SU-DHL-6 (cell line): Measurements from ENCODE around the gene ZNF253.

Source experiments
- H2AFZ ChIP-seq: fragments of 200-600 bp; sonication (generic); 2 replicates; pipeline ENCODE4 v1.6.1; 2014; ENCODE audit warnings: low read depth, mild to moderate bottlenecking, moderate library complexity, mixed read lengths, antibody characterized with exemption, low read length; ENCODE audit not compliant: severe bottlenecking
- H3F3A ChIP-seq: fragments of 200-600 bp; shearing (Covaris generic); 2 replicates; pipeline ENCODE4 v1.6.0; 2016; ENCODE audit warnings: antibody characterized with exemption, mild to moderate bottlenecking; ENCODE audit not compliant: insufficient read depth
- H3K27ac ChIP-seq: fragments of 200-600 bp; sonication (generic); 2 replicates; pipeline ENCODE4 v1.5.1; 2016; ENCODE audit warnings: low read depth, mild to moderate bottlenecking, low read length, moderate library complexity, mixed read lengths
- H3K27me3 ChIP-seq: fragments of 200-600 bp; sonication (generic), shearing (Covaris generic); 2 replicates; pipeline ENCODE4 v1.6.0; 2014; ENCODE audit warnings: mild to moderate bottlenecking, low read length
- H3K36me3 ChIP-seq: fragments of 200-600 bp; sonication (generic); 2 replicates; pipeline ENCODE4 v1.6.1; 2014; ENCODE audit warnings: mild to moderate bottlenecking, low read length, mixed read lengths
- H3K4me2 ChIP-seq: fragments of 300-600, 200-600 bp; shearing (Covaris generic), sonication (generic); 2 replicates; pipeline ENCODE4 v1.6.0; 2014; ENCODE audit warnings: low read length, low read depth, mild to moderate bottlenecking; ENCODE audit not compliant: poor library complexity, severe bottlenecking
- H3K4me3 ChIP-seq: fragments of 200-600 bp; sonication (generic); 2 replicates; pipeline ENCODE4 v1.5.1; 2014; ENCODE audit warnings: antibody characterized with exemption, low read length, mild to moderate bottlenecking, mixed read lengths; ENCODE audit not compliant: insufficient read depth, poor library complexity, severe bottlenecking
- H3K79me2 ChIP-seq: fragments of 200-600 bp; sonication (generic); 2 replicates; pipeline ENCODE4 v1.6.1; 2014; ENCODE audit warnings: mild to moderate bottlenecking, low read length, moderate library complexity; ENCODE audit not compliant: insufficient read depth
- H3K9ac ChIP-seq: fragments of 200-600 bp; sonication (generic); 2 replicates; pipeline ENCODE4 v1.7.0; 2014; ENCODE audit warnings: mild to moderate bottlenecking, low read length
- H3K9me2 ChIP-seq: fragments of 200-600 bp; sonication (generic); replicated peaks from 2 replicates; pipeline ENCODE4 v1.6.1; 2014; ENCODE audit warnings: low read length; ENCODE audit not compliant: insufficient read depth
- H3K9me3 ChIP-seq: fragments of 200-600 bp; sonication (generic); 2 replicates; pipeline ENCODE4 v1.6.1; 2014; ENCODE audit warnings: low read length, mixed read lengths; ENCODE audit not compliant: insufficient read depth
- H4K20me1 ChIP-seq: fragments of 200-600 bp; sonication (generic); 2 replicates; pipeline ENCODE4 v1.6.1; 2014; ENCODE audit warnings: low read depth, mild to moderate bottlenecking, antibody characterized with exemption, low read length, moderate library complexity, mixed read lengths
- CTCF ChIP-seq: fragments of 200-600 bp; sonication (generic); IDR thresholded peaks from one replicate; pipeline ENCODE4 v1.5.1; 2017; ENCODE audit warnings: antibody characterized with exemption, mild to moderate bottlenecking, low read length, moderate library complexity; ENCODE audit not compliant: insufficient read depth, poor library complexity, severe bottlenecking
- EZH2phosphoT487 ChIP-seq: fragments of 200-600 bp; sonication (generic), shearing (Covaris generic); conservative IDR thresholded peaks from 2 replicates; pipeline ENCODE4 v1.6.1; 2018; ENCODE audit warnings: mild to moderate bottlenecking, antibody characterized with exemption, low read length, moderate library complexity, mixed read lengths

The ZNF253 gene

GRCh38 chr19:19826875-19827274 lies 38.8 kb upstream of the ZNF253 start:
- H3K27ac ChIP-seq: no peak overlapping the region
- H3K9me2 ChIP-seq: no peaks in the 10 kb centered on the region
- peaks cover 44% of the 10 kb centered on the region; the same call in 1 of the 2 replicates for H3K9me3 ChIP-seq
- no peak overlapping the region for H3K4me3 ChIP-seq
- H2AFZ ChIP-seq: no peak overlapping the region
- H3K4me2 ChIP-seq: no peak overlapping the region
- H3K9ac ChIP-seq: no peak overlapping the region
- H3K36me3 ChIP-seq: peaks cover 3% of the 10 kb centered on the region; the same call in 1 of the 2 replicates
- H4K20me1 ChIP-seq: no peaks in the 10 kb centered on the region
- TF ChIP-seq CTCF: no peak
- no peak for TF ChIP-seq EZH2phosphoT487
- no peaks in the 10 kb centered on the region for H3K79me2 ChIP-seq
- H3K27me3 ChIP-seq: no peaks in the 10 kb centered on the region
- no peaks in the 10 kb centered on the region for H3F3A ChIP-seq

GRCh38 chr19:19835560-19836038 lies 30.1 kb upstream of the ZNF253 start:
- H3K9me3 ChIP-seq: peaks cover 62% of the 10 kb centered on the region; the same call in 1 of the 2 replicates

DNA sequence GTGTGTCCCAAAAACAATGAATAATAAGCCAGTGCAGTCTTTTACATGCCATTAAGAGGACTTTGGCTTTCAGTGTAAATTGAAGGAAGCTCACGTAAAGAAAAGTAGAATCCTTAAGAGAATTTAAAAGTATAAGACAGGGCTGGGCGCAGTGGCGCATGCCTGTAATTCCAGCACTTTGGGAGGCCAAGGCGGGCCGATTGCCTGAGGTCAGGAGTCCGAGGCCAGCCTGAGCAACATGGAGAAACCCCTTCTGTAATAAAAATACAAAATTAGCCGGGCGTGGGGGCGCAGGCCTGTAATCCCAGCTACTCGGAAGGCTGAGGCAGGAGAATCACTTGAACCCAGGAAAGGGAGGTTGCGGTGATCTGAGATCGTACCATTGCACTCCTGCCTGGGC lies 17.9 kb upstream of the ZNF253 start:
- no peaks in the 10 kb centered on the region for H3K27me3 ChIP-seq
- H3K9ac ChIP-seq: no peak overlapping the region
- no peak overlapping the region for H3K4me2 ChIP-seq
- no peak overlapping the region for H3K4me3 ChIP-seq
- H3K27ac ChIP-seq: no peak overlapping the region
- H3K9me2 ChIP-seq: no peaks in the 10 kb centered on the region
- H3F3A ChIP-seq: peaks cover 14% of the 10 kb centered on the region
- no peaks in the 10 kb centered on the region for H4K20me1 ChIP-seq
- H3K9me3 ChIP-seq: 0 out of 2 replicates have a peak, but pooled peaks cover 6% of the 10 kb centered on the region
- no peaks in the 10 kb centered on the region for H3K79me2 ChIP-seq
- peaks cover 17% of the 10 kb centered on the region; the same call in 1 of the 2 replicates for H3K36me3 ChIP-seq
- TF ChIP-seq CTCF: no peak
- TF ChIP-seq EZH2phosphoT487: no peak
- H2AFZ ChIP-seq: no peak overlapping the region

More at GRCh38 chr19:19835560-19836038, 30.1 kb upstream of the ZNF253 start:
- no peaks in the 10 kb centered on the region for H3F3A ChIP-seq
- H2AFZ ChIP-seq: no peak overlapping the region
- TF ChIP-seq EZH2phosphoT487: no peak
- no peak for TF ChIP-seq CTCF
- H4K20me1 ChIP-seq: no peaks in the 10 kb centered on the region
- peaks cover 16% of the 10 kb centered on the region; the same call in 1 of the 2 replicates for H3K36me3 ChIP-seq
- H3K9ac ChIP-seq: no peak overlapping the region
- H3K27me3 ChIP-seq: no peaks in the 10 kb centered on the region
- no peaks in the 10 kb centered on the region for H3K9me2 ChIP-seq
- no peak overlapping the region for H3K4me3 ChIP-seq
- no peak overlapping the region for H3K27ac ChIP-seq
- H3K79me2 ChIP-seq: no peaks in the 10 kb centered on the region
- no peak overlapping the region for H3K4me2 ChIP-seq
